ENCODE data around the gene SLC35B2. TPM values are rescaled to one million over a fixed set of nuclear protein-coding genes. Genes with fewer than 3 reads are reported as not detected.

SLC35B2 gene
- total and polyA plus RNA-seq, 2 donors from 2014 or later = 45.1 to 49.5 TPM

GRCh38 chr6:44258921-44259320 is 1.6 kb upstream of the SLC35B2 start:
- no peak for FAIRE-seq
- no peak overlapping the region for H3K9ac ChIP-seq (ENCODE audit: low read length in 3 of 3)
- peaks cover 0 to 13% (median 10%) of the 10 kb centered on the region in 3 donors for H3K36me3 ChIP-seq (ENCODE audit: control insufficient read depth in 2 of 3, insufficient read depth in 3 of 3, low read length in 3 of 3)
- no peak overlapping the region for H3K4me3 ChIP-seq (ENCODE audit: low read length in 3 of 3)
- DNase-seq = no peak
- H3K27me3 ChIP-seq (ENCODE audit: control insufficient read depth, insufficient read depth, low read length) = no peaks in the 10 kb centered on the region
- peaks cover 0 to 29% (median 13%) of the 10 kb centered on the region in 3 donors for H3K4me1 ChIP-seq (ENCODE audit: control insufficient read depth in 2 of 3, insufficient read depth in 2 of 3, low read depth in 1 of 3, low read length in 3 of 3)
- TF ChIP-seq CTCF (IDR thresholded peaks at IDR 0.05; ENCODE audit: borderline replicate concordance, extremely low read depth, insufficient read depth) = no peak
- no peak overlapping the region for H3K27ac ChIP-seq (ENCODE audit: low read depth in 2 of 2, low read length in 2 of 2)
- intact Hi-C loops (cut with DNase I) = no loop called here
- no peaks in the 10 kb centered on the region for H3K9me3 ChIP-seq (ENCODE audit: control insufficient read depth in 2 of 3, insufficient read depth in 1 of 3, low read length in 3 of 3)

GRCh38 chr6:44258325-44258863 is 1.1 kb upstream of the SLC35B2 start:
- Histone ChIP-seq H3K4me1 (ENCODE audit: control insufficient read depth in 2 of 3, insufficient read depth in 2 of 3, low read depth in 1 of 3, low read length in 3 of 3) (peaks cover 0 to 24% (median 8%) of the 10 kb centered on the region in 3 donors), H3K9ac (ENCODE audit: low read length in 3 of 3) (no peak overlapping the region)

GRCh38 chr6:44257753-44258324 is 511 bp upstream of the SLC35B2 start:
- Histone ChIP-seq H3K27me3 (ENCODE audit: control insufficient read depth, insufficient read depth, low read length) (no peaks in the 10 kb centered on the region), H3K27ac (ENCODE audit: low read depth in 2 of 2, low read length in 2 of 2) (peak overlapping the region; percentile 25 to 79), H3K36me3 (ENCODE audit: control insufficient read depth in 2 of 3, insufficient read depth in 3 of 3, low read length in 3 of 3) (peaks cover 0 to 22% (median 16%) of the 10 kb centered on the region in 3 donors), H3K9ac (ENCODE audit: low read length in 3 of 3) (peak overlapping the region in 2 of 3 donors; percentile 69 to 83), H3K4me3 (ENCODE audit: low read length in 3 of 3) (peak overlapping the region; percentile 25 to 71 (median 65)), H3K9me3 (ENCODE audit: control insufficient read depth in 2 of 3, insufficient read depth in 1 of 3, low read length in 3 of 3) (no peaks in the 10 kb centered on the region), H3K4me1 (ENCODE audit: control insufficient read depth in 2 of 3, insufficient read depth in 2 of 3, low read depth in 1 of 3, low read length in 3 of 3) (peaks cover 0 to 19% (median 3%) of the 10 kb centered on the region in 3 donors)
- DNase-seq (no peak), FAIRE-seq (no peak)
- intact Hi-C loops (cut with DNase I) = no loop called here
- no peak for TF ChIP-seq CTCF (IDR thresholded peaks at IDR 0.05; ENCODE audit: borderline replicate concordance, extremely low read depth, insufficient read depth)

More at GRCh38 chr6:44258325-44258863, 1.1 kb upstream of the SLC35B2 start:
- intact Hi-C loops (cut with DNase I) = no loop called here
- no peaks in the 10 kb centered on the region for H3K9me3 ChIP-seq (ENCODE audit: control insufficient read depth in 2 of 3, insufficient read depth in 1 of 3, low read length in 3 of 3)
- H3K27me3 ChIP-seq (ENCODE audit: control insufficient read depth, insufficient read depth, low read length) = no peaks in the 10 kb centered on the region
- no peak overlapping the region for H3K4me3 ChIP-seq (ENCODE audit: low read length in 3 of 3)
- DNase-seq = no peak
- TF ChIP-seq CTCF (IDR thresholded peaks at IDR 0.05; ENCODE audit: borderline replicate concordance, extremely low read depth, insufficient read depth) = no peak
- H3K27ac ChIP-seq (ENCODE audit: low read depth in 2 of 2, low read length in 2 of 2) = no peak overlapping the region
- H3K36me3 ChIP-seq (ENCODE audit: control insufficient read depth in 2 of 3, insufficient read depth in 3 of 3, low read length in 3 of 3) = peaks cover 0 to 17% (median 10%) of the 10 kb centered on the region in 3 donors
- no peak for FAIRE-seq
